ENCODE results near the gene DMD.

Gene DMD

DNA sequence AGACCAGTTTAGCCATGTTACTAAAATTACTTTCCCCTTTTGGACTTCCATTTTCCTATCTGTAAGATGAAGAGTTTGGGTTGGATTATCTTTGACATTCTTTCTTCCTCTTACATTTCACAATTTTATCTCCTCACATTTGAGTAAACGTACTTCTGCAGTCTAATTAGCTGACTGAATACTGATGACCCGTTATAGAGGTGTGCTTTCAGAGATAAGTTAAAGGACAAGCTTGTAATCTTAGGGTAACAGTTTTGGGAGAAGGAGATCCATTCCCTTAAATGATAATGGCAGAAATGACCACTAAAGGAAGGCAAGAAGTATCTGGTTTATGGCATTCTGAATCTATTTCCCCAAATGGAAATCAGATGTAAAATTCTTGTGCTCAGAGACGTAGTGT, 1916.9 kb downstream of the DMD start:
- DNase-seq (ENCODE audit: low read depth in 2 of 2) = no peak

DNA sequence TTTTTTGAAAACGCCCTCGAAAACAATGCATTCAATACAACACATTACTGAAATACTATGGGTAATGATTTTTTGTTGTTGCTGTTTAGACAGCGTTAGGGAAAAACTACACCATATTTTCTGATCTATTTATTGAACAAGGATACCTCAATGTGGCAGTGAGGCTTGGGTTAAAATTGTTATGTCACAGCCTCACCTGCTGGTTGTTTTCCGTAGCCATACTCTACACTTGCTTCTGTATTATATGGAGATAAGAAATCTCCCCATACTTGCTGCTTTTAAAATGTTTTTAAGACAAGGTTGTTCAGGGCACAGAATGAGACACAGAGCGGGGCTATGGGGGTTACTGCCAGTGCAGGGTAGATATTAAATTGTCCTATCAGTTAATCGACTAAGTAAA, 1917.9 kb downstream of the DMD start:
- no peak for DNase-seq (ENCODE audit: low read depth in 2 of 2)

DNA sequence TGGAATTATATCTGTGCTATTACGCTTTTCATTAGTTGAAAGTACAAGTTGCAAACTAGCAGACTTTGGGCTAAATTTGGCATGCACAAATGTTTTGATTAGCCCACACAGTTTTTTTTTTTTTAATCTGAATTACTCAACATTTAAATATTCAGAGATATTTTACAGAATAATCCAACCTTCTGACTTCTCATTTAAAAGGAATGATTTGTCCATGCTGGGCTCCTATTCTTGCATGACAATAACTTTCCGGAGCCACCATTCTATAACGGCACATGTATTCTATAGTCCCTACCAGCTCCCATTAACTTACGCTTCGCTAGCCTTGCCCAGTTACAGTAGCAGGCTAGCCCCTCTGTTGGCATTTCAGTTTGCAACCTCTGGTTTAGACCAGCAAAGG, 1920.2 kb downstream of the DMD start:
- DNase-seq (ENCODE audit: low read depth in 2 of 2) = no peak

DNA sequence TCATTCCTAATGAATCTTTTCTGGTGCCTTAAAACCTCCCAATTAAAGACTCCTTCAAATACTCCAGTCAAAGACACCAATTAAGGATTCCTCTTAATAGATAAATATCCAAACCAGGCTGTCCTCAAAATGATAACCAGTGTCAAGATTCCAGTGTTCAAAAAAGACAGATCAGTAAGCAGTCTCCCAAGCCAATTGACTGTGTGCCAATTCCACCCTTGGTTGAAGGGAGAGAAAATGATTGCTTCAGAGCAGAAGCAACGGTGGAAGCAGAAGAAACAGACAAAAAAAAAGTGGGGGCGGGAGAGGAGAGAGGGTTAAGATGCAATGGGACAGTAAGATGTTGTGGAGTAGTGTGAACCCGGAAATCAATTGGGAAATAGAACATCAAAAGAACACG, 1923.5 kb downstream of the DMD start:
- DNase-seq (ENCODE audit: low read depth in 2 of 2) = no peak

DNA sequence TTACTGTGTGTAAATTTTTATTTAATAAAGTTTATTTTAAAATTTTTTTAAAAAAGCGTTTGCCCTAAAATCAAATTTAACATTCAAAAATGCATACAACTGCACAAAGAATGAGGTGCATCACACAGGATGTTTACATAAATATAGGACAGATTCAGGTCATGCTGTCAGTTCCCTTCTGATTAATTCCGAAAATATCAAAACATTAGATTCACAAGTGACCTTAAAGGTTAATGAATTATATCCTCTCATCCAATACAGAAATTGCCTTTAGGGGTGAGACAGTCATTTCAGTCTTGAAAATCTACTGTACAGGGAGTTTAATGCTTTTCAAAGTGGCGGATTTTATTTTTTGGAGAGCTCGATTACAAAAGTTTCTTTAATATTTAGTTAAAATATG, 1930.8 kb downstream of the DMD start:
- no peak for DNase-seq (ENCODE audit: low read depth in 2 of 2)

DNA sequence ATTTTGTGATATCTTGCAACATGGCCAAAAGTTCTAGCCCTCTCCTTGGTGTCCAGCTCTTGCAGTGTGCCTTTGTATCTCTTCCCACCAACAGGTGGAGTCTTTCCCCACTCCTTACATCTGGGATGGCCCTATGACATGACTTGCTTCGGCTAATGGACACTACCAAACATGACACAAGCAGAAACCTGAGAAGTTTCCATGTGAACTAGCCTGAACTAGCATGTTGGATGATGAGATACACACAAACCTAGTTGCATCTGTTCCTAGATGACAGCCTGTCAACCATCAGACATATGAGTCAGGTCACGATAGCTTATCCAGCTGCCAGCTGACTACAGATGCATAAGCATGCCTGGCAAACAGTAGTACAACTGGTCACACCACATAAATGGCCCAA, 1932.0 kb downstream of the DMD start:
- no peak for DNase-seq (ENCODE audit: low read depth in 2 of 2)

DNA sequence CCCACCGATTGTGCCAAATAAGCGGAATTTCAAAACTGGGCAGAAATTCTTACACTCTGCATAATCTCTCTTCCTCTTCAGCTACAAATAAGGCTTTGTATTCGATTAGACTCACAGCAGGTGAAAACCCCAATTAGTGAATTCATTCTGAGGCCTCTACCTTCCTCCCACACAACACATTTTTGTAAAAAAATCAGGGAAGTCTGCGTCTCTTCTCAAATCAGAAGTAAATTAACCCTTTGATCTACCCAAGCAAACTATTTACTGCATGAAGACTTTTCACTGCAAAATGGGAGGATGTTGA, 1938.9 kb downstream of the DMD start:
- no peak for DNase-seq (ENCODE audit: low read depth in 2 of 2)

DNA sequence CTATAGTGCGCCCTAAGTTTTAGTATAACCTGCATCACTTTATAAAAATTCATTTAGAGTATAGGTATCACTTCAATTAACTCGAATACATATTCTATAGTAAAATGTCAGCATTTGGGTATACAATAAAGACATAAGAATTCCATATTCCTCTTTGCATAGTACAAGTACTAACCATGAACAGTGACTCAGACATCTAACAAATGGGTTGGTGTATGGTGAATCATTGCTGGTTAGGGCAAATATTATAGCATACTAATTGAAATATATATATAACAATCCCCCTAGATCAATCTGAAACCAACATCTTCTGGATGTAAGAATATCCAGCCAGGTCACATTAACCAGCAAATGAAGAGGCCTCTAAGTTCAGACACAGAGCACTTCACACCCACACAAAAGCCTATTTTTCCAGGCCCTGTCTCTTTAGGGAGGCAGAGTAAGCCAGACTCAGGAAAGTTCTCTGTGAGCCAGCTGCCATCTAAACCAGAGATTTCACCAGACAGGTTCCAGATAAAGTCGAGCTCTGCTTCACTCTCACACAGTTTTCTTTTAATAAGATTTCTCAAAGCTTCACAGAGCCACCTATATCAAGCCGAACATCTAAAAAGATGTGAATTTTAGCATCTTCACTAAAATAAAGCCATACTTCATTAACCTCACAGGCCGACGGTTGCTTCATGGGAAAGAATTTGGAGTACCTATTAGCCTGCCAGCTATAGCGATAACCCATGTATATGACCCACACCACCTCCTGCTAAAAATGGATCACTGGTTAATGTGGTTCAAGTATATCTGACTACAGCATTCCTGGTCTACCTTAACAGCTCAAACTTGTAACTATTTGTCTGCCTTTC, 1939.5 kb downstream of the DMD start:
- DNase-seq (ENCODE audit: low read depth in 2 of 2) = no peak

DNA sequence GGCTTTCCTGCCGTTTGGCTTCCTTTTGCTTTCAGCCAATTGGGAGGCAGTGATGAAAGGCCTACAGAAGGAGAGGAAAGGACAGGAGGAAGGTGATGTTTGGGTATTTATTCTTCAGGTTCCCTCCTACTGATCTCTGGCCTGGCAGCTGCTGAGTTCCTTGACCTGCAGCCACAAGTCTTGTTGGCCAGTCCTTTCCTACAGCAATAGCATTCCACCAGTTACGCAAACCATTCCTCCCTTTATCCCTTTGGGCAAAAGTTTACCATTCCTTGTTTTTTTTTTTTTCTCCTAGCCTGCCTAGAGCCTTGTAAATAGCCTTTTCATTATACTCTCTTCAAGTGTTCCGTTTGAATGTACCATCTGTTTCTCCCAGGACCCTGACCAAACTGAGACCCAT, 1941.4 kb downstream of the DMD start:
- no peak for DNase-seq (ENCODE audit: low read depth in 2 of 2)

DNA sequence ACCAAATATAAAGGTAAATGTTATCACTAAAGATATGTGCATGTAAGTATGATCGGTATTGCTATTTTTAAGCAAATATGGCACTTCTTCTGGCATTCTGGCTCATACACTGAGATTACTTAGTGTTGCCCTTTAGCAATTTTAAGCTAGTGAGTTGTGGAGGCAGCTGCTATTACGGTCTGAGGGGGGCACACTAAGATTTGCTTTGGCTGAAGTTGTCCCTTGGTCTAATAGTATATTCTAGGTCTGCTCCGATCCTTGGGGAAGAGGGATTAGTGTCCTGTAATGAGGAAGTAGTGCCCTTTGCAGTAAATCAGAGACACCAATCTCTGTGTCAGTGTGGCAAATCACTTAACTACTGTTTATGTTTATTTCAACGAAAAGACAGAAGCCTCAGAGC, 1943.0 kb downstream of the DMD start:
- no peak for DNase-seq (ENCODE audit: low read depth in 2 of 2)

DNA sequence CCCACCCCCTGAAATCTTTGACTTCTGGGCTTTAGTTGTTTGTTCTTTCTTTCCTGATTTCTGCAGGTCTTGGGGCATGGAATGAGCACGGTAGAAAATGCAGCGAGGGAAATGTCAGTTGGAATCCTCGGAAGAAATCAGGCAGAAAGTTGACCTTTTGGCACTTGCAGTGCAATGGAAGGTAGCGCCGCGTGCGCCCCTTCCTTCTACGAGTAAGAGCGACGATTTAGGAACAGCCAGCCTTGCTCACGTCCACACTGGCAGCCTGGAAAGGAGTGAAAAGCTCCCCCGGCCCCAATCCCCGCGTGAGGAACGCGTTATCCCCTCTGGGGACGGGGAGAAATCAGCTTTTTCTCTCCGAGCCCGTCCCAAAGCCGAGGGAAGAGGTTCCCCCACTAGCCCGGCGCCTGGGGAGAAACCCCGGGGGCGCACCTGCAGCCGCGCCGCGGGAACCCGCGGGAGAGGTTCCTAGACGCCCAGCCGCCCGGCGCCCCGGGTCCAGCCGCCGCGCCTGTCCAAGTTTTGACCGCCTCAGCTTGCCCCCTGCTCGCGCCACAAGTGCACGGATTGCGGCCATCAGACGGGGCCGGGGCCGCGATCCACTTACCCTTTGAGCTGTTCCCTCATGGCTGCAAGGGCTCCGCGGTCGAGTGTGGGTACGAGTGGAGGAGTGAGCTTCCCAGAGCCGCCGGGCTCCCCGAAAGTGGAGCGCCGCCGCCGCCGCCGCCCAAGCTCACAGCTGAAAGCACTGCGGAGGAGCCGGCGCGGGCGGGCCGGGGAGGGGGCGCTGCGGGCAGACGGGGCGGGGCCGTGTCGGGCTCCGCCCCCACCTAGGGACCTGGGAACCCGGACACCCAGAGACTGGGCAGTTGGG, 1944.9 kb downstream of the DMD start:
- no peak for DNase-seq (ENCODE audit: low read depth in 2 of 2)

DNA sequence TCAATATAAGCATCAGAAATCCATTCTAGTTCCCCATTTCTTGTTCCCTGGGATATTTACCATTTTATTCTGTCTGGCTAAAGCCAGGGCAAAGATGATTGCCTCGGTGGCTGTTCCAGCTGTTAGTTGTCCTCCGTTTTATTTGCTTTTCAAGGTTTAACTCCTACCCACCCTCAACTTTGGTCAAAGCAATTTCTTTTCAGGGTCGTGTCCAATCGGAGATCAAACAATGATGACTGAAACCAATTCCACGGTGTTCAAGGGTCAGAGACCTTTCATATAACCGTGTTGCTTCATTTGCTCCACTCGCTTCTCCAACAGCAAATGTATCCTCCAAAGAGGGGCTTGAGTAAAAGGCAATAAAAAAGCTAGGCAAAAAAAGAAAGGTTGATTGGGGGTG, 1946.0 kb downstream of the DMD start:
- no peak for DNase-seq (ENCODE audit: low read depth in 2 of 2)

DNA sequence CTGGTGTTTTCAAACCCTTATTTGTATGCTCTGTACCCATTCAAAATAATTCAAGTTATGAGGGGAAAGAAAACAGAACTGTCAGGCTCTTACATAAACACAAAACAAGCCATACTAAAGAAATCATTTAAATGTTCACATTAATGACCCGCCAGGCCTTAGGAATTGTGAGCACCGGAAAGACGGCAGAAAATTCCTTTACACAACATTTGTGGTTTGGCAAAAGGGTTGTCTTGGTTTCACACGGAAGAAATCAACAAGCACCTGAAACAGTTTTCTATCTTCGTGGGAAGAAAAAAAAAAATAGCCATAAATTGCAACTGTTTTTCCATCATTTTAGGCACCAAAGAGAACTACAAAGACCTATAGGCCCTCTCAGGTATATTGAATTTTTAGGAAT, 1951.0 kb downstream of the DMD start:
- no peak for DNase-seq (ENCODE audit: low read depth in 2 of 2)

DNA sequence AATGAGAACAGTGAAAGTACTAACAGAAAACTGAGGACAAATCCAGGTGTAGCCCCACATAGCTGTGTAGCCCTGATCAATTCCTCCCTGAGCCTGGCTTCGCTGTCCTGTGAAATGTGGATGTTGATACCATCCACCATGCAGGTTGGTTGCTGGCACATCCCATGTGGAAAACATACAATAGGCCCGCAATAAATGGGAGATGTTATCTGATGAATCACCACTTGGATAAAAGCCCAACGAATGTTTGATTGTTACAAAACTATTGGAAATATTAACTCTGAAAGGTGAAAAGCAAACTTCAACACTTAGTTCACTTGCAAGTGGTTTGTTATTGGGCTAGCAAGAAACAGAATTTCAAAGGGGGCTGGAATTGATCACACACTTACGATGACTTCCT, 1953.2 kb downstream of the DMD start:
- no peak for DNase-seq (ENCODE audit: low read depth in 2 of 2)

DNA sequence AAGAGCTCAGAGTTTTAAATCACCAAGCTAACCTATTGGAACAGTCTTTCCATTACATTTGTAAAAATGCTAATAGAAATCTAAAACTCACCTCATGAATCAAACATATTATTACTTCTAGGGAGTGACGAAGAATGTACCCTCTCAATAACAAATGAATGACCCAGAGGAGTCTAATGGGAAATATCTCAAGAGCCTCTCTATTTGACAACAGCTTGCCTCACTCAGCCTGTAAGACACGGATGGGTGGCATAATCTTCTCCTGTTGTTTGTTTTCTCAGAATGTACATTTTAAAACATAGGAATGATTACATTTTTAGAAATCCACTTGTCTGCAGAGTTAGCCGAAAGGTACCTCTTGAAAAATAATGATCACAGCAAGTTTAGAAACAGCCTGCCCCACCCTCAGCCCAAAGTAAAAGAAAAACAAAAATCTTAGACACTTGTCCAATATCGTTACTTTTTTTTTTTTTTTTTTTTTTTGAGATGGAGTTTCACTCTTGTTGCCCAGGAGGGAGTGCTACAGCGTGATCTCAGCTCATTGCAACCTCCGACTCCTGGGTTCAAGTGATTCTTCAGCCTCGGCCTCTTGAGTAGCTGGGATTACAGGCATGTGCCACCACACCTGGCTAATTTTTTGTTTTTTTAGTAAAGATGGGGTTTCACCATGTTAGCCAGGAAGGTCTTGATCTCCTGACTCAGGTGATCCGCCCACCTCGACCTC, 1955.9 kb downstream of the DMD start:
- no peak for DNase-seq (ENCODE audit: low read depth in 2 of 2)

DNA sequence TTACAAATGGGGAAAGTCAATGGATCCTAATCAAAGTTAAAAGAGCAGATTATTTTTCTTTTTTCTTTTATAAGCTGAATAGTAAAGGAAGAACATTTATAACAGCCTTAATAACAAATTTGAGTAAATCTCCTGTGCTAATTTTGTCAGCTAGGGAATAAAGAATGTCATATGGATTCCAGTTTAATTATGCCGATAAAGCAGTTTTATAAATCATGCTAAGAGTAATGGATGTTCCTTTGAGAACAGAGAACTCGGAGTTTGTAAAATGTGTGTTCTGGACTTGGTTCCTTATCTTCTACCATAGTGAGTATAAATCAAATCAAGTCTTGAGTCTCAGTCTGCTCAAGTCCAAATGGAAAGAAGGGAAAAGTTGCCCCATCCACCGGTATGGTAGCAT, 1959.2 kb downstream of the DMD start:
- no peak for DNase-seq (ENCODE audit: low read depth in 2 of 2)

DNA sequence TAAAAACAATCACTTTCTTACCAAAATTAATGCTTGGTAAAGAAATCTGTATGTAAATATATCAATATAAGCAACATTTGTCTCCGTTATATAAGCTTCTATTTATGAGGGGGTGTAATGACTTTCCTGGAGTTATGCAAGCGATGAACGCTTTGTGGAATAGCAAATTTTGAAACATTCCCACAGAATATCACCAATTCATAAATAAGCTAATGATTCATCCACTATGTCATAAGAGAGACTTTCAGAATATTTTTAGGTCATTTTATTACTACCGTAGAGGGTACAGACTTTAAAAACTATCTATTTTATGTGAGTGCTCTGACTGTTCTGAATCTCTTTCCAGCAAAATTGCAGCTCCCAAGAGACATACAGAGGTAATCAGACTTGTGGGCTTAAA, 1960.0 kb downstream of the DMD start:
- DNase-seq (ENCODE audit: low read depth in 2 of 2) = no peak

DNA sequence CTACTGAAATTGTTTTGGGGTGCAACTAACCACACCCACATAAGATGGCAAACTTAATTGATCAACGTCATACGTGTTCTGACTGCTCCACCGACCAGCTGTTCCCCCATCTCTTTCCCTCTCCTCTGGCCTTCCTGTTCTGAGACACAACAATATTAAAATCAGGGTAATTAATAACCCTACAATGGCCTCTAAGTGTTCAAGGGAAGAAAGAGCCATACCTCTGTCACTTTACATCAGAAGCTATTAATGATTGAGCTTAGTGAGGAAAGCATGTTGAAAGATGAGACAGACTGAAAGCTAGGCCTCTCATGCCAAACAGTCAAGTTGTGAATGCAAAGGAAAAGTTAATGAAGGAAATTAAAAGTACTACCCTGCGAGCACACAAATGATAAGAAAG, 1965.6 kb downstream of the DMD start:
- no peak for DNase-seq (ENCODE audit: low read depth in 2 of 2)

DNA sequence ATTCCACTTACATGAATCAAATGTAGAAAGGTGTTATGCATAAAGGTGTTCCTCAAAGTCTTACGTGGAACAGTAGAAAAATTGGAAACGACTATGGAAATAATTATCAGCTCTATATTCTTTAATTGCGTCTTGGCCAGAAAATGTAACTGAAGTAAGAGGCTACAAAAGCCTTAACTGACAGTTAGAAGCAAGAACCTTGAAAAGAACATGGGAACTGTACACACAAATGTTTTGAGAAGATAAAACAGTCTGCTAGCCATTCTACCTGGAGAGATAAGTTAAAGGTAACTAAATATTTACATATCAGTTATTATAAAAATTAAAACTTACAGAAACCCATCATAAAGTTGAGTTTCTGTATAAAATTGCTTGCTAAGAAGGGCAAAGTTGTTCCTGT, 1967.5 kb downstream of the DMD start:
- no peak for DNase-seq (ENCODE audit: low read depth in 2 of 2)

DNA sequence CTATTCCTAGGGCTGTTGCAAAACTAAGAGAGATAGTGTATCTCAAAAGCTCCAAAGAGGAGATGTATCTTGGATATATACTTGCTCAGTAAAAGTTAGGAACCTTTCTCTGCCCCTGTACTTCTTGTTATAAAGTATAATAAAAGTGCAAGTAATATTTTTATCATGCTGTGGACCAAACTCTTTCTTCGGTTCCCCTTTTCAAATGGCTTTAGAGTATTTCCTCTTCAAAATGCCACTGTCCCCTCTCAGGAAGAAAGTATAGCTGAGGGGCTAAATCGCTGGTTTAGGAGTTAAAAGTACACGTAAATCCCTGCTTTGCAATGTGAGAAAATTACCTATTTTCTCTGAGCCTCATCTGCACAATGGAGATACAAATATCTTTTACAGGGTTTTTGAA, 1970.4 kb downstream of the DMD start:
- no peak for DNase-seq (ENCODE audit: low read depth in 2 of 2)

DNA sequence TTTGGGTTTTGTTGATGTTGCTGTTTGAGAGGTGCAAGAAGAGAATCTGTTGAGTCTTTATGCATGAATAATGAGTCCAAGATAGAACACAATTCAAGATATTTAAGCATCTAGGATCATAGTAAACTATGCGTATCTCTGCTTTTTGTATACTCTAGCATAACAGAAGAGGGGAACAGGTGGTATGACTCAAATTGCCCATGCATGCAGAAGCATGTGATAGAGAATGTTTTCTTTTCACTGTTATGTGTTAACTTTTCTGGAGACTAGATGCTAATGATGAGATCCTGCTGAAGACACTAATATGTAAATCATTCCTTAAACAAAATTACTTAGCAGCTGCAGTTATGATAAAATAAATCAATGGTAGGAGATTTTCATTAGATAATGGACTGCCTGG, 1974.2 kb downstream of the DMD start:
- no peak for DNase-seq (ENCODE audit: low read depth in 2 of 2)

DNA sequence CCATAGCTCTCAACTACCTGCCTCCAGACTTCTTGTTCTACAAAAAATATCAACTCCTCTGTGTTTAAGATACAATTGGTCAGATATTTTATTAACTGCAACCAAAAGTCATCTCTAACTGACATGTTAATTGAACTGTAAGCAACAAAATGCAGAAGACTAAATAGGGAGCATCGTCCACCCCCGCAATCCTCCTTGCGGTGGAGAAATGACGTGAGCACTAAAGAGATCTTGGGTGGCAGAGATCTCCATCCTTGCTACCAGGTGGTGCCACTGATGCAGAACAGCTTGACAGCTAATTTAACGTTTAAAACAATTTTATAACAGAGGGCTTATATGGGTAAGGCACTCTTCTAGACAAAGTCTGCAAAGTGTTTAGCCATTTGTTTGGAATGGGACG, 1975.1 kb downstream of the DMD start:
- no peak for DNase-seq (ENCODE audit: low read depth in 2 of 2)
